Hematopoietic multipotent progenitor cell (in vitro differentiated cells): ENCODE measurements around the gene ZNF165. TPM values are rescaled to one million over a fixed set of nuclear protein-coding genes. Genes with fewer than 3 reads are reported as not detected.
"Not testable (repeated sequence)": the region's sequence is repeated elsewhere in the genome, so short reads cannot be mapped to it uniquely, and the experiment has no call there.

ENCODE experiments used
- DNase-seq, 3 donors: peaks; one replicate each; pipeline ENCODE4 v3.0.0-alpha.2; 2011 to 2015; ENCODE audit warnings: low read depth in 2 of 3, low spot score in 2 of 3
- total RNA-seq: library from RNA; depleted of rRNA; stranded (reverse); fragments of >200 nt; gene quantifications from one replicate; pipeline ENCODE4 v1.2.3, GENCODE V29; 2012

ZNF165 gene
- total RNA-seq, 1 donor: 1.6 TPM

DNA sequence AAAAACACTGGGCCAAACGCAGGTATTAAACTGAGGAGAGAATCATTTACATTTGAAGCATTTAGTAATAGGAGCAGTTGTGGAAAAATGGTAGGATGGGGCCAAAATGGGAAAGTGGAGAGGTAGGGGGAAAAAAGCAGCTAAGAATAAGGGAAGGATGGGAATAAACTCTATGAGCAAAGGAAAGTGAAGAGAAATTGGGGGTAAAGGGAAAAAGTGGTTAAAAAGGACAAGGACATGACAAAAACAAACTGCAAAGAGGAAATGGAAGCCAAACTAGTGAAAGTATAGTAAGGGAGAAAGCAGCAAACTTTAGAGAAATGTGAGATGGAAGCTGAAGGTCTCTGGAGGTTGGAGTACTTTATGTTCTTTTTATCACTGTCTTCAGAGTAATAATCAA lies 37.8 kb downstream of the ZNF165 start:
- DNase-seq: no peak

DNA sequence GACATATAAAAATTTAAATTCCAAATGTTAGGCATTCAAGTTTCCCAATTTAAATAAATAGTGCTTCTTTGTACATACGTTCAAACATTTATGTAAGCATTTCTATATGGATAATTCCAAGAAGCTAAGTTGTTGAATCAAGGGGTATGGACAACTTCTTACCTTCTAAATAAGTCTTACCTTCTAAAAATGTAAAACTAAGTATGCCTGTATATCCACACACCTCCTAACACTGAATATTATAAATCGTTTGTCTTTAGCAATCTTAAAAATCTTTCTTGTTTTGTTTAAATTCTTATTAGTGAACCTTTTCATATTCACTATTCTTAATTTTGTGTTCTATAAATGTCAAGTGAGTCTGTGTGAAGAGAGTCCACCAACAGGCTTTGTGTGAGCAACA lies 41.5 kb downstream of the ZNF165 start:
- no peak for DNase-seq

DNA sequence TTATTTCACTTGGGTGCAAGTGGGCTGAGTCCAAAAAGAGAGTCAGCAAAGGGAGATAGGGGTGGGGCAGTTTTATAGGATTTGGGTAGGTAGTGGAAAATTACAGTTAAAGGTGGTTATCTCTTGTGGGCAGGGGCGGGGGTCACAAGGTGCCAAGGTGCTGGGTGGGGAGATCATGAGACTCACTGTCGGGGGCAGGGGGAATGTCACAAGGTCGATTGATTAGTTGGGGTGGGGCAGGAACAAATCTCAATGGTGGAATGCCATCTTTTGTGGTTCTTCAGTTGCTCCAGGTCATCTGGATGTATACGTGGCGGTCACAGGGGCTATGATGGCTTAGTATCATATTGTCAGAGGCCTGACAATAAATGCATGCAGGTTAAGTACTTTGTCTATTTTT lies 41.9 kb downstream of the ZNF165 start:
- DNase-seq: not testable (repeated sequence)

GRCh38 chr6:28124350-28124970 lies 44.1 kb downstream of the ZNF165 start, which contains the start of gene ZSCAN16:
Gene ZSCAN16, plus strand, starts transcription at chr6:28124609. Its CDS starts 835 bp downstream, at chr6:28125444.
- peak in 2 of 3 donors; percentile 76 to 82 for DNase-seq

- peak in 1 of 3 donors; percentile 24 for DNase-seq
Observed at GRCh38 chr6:28124971-28125353, 44.6 kb downstream of the ZNF165 start.

GRCh38 chr6:28125401-28125800 lies 45.0 kb downstream of the ZNF165 start:
- DNase-seq: peak in 1 of 3 donors; percentile 38

DNA sequence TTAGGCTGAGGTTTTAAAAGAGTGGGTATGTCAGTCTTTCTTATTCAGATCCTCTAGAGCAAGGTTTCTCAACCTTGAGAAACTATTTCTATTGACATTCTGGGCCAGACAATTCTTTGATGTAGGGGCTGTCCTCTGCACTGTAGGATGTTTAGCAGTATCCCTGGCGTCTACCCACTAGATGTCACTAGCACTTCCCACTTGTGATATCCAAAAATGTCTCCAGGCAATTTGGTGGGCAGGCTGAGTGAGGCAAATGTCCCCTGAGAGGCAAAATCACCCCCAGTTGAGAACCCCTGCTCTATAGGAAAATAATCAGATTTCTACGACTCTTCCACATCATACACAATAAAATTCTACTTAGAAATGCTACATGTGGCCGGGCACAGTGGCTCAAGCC lies 53.6 kb downstream of the ZNF165 start:
- peak in 2 of 3 donors; percentile 63 to 73 for DNase-seq

DNA sequence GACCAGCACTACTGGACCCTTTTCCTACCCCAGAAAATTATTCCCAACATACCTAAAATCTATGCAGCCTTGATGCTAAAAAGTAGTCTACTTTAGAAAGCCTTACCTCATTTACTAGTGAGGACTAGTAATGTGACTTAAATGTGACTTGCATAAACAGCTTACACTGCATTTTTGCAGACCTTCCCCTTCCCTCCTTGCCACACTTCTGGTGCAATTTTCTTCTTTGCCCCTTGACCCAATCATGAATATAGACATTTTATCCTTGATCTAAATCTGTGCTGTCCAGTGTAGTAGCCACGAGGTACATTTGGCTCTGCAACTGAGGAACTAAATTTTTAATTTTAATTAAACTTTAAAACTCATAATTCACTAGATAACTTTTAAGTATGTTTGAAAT lies 54.3 kb downstream of the ZNF165 start:
- peak in 1 of 3 donors; percentile 7 for DNase-seq

GRCh38 chr6:28135393-28135792 lies 55.0 kb downstream of the ZNF165 start:
- DNase-seq: no peak

- DNase-seq: peak; percentile 51 to 87 (median 83)
Observed at GRCh38 chr6:28136585-28137504, 56.5 kb downstream of the ZNF165 start.

DNA sequence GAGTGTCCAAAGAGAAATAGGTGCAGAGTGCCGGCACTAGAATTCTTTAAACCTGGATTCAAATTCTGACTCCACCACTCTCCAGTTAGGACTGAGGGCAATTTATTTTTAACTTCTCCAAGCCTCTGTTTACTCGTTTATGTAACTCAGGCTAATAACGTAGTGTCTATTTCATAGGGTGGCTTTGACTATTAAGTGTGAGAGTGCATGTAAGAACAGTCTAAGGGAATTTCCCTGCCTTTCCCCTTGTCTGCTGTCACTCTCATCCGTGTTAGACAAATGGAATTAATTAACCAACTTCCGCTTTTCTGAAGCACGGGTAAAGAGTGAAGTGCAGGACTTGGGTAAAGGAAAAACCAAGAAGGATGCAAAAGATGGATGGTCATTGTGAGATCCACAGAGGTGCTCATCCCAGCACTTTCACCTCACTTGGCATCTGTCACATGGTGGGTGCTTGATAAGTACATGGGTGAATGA lies 57.2 kb downstream of the ZNF165 start:
- DNase-seq: peak; percentile 37 to 81 (median 70)

Other genes with a start within 250 kb of the ZNF165 start
- not detected for gene OR2B2, start 168.2 kb upstream of the ZNF165 start, total RNA-seq
- gene OR2B6, start 123.3 kb upstream of the ZNF165 start, total RNA-seq: 0.81 TPM
- 5.7 TPM for gene ZSCAN16, start 44.0 kb downstream of the ZNF165 start, total RNA-seq
- gene ZKSCAN8, start 61.3 kb downstream of the ZNF165 start, total RNA-seq: 14.0 TPM
- 12.7 TPM for gene ZSCAN9, start 144.7 kb downstream of the ZNF165 start, total RNA-seq
- gene ZKSCAN4, start 171.7 kb downstream of the ZNF165 start, total RNA-seq: 4.6 TPM
- gene NKAPL, start 178.7 kb downstream of the ZNF165 start, total RNA-seq: 1.1 TPM
- gene ZSCAN26, start 186.6 kb downstream of the ZNF165 start, total RNA-seq: 8.6 TPM
- 4.6 TPM for gene PGBD1, start 201.0 kb downstream of the ZNF165 start, total RNA-seq